NCI-H1417 (cell line): Measurements from ENCODE around the gene TRIM7.
"Not testable (repeated sequence)": the region's sequence is repeated elsewhere in the genome, so short reads cannot be mapped to it uniquely, and the experiment has no call there.

ENCODE experiments used
- DNase-seq, 3 experiments: peaks; one replicate each; lab custom pipeline; 2025; lab: John Stamatoyannopoulos, UW

The TRIM7 gene

GRCh38 chr5:181193656-181194055 is 11.3 kb downstream of the TRIM7 start:
- DNase-seq = no peak

GRCh38 chr5:181192337-181193046 is 12.5 kb downstream of the TRIM7 start:
- DNase-seq = no peak

GRCh38 chr5:181191526-181192336 is 13.3 kb downstream of the TRIM7 start:
- no peak for DNase-seq

- DNase-seq = no peak
Observed at GRCh38 chr5:181190711-181191525, 14.1 kb downstream of the TRIM7 start.

GRCh38 chr5:181189962-181190710 is 14.9 kb downstream of the TRIM7 start:
- no peak for DNase-seq

- no peak for DNase-seq
Observed at GRCh38 chr5:181189363-181189961, 15.5 kb downstream of the TRIM7 start.

- DNase-seq = no peak
Observed at GRCh38 chr5:181188700-181189362, 16.2 kb downstream of the TRIM7 start.

- DNase-seq = no peak
Observed at GRCh38 chr5:181187500-181188213, 17.3 kb downstream of the TRIM7 start.

- no peak for DNase-seq
Observed at GRCh38 chr5:181186986-181187499, 18.0 kb downstream of the TRIM7 start.

- DNase-seq = no peak
Observed at GRCh38 chr5:181186022-181186421, 19.0 kb downstream of the TRIM7 start.

- DNase-seq = no peak
Observed at GRCh38 chr5:181185560-181185959, 19.4 kb downstream of the TRIM7 start.

- DNase-seq = no peak
Observed at GRCh38 chr5:181184845-181185216, 20.2 kb downstream of the TRIM7 start.

GRCh38 chr5:181182651-181183050 is 22.3 kb downstream of the TRIM7 start:
- DNase-seq = no peak

- no peak for DNase-seq
Observed at GRCh38 chr5:181181650-181182565, 23.1 kb downstream of the TRIM7 start.

- not testable (repeated sequence) for DNase-seq
Observed at GRCh38 chr5:181177559-181177958, 27.4 kb downstream of the TRIM7 start.

- DNase-seq = no peak
Observed at GRCh38 chr5:181176254-181176952, 28.6 kb downstream of the TRIM7 start.

GRCh38 chr5:181173420-181174342 is 31.3 kb downstream of the TRIM7 start:
- DNase-seq = no peak
